Tibial artery (tissue), 4 donors: ENCODE data around the gene CYP3A4.
"Not testable (repeated sequence)": the region's sequence is repeated elsewhere in the genome, so short reads cannot be mapped to it uniquely, and the experiment has no call there.

Source experiments
- DNase-seq, 2 donors: peaks; one replicate each; pipeline ENCODE4 v3.0.0-alpha.2; 2019
- H3K27ac ChIP-seq, 2 donors: fragments of 200-600 bp; sonication (generic) in 1 of 2; 1 replicate in 1 of 2; 2 replicates in 1 of 2; pipeline ENCODE4 v1.5.1; 2018 to 2019; ENCODE audit warnings: mild to moderate bottlenecking in 1 of 2
- H3K27me3 ChIP-seq, 2 donors: fragments of 200-600 bp; sonication (generic) in 1 of 2; one replicate each; pipeline versions ENCODE4 v1.5.1 to v1.6.0; 2016 to 2019
- H3K36me3 ChIP-seq, 3 donors: fragments of 200-600 bp; sonication (generic) in 2 of 3; one replicate each; pipeline ENCODE4 v1.5.1; 2016 to 2019; ENCODE audit warnings: mild to moderate bottlenecking in 2 of 3
- H3K4me1 ChIP-seq, 4 donors: fragments of 200-600 bp; sonication (generic) in 2 of 4; 1 replicate in 3 of 4; 2 replicates in 1 of 4; pipeline ENCODE4 v1.5.1; 2016 to 2019
- H3K4me3 ChIP-seq, 2 donors: fragments of 200-600 bp; sonication (generic) in 1 of 2; 1 replicate in 1 of 2; 2 replicates in 1 of 2; pipeline ENCODE4 v1.5.1; 2018 to 2019; ENCODE audit warnings: mild to moderate bottlenecking in 2 of 2
- H3K9me3 ChIP-seq, 3 donors: fragments of 200-600 bp; sonication (generic) in 1 of 3; one replicate each; pipeline ENCODE4 v1.5.1; 2016 to 2019
- intact Hi-C: fragments of 100-400 bp; cut with DNase I; formaldehyde crosslinking; loops from one replicate; pipeline ENCODE4 v1.15.0; 2023; ENCODE audit warnings: low total_unique reads
- TF ChIP-seq, protein P1 (sequence below), 2 experiments: fragments of 200-600 bp in 1 of 2; fragments of 450-650 bp in 1 of 2; IDR thresholded peaks; one replicate each; pipeline ENCODE4 v1.5.1; 2017 to 2019; ENCODE audit warnings: antibody characterized with exemption in 2 of 2, mild to moderate bottlenecking in 1 of 2, moderate library complexity in 1 of 2

CYP3A4 gene

GRCh38 chr7:99729486-99730237 is 54.3 kb downstream of the CYP3A4 start:
- Histone ChIP-seq H3K27ac (no peak overlapping the region), H3K27me3 (no peaks in the 10 kb centered on the region), H3K9me3 (no peaks in the 10 kb centered on the region), H3K4me3 (no peak overlapping the region), H3K36me3 (no peaks in the 10 kb centered on the region), H3K4me1 (no peaks in the 10 kb centered on the region)
- no peak for DNase-seq
- intact Hi-C loops: no loop called here
- TF ChIP-seq, protein P1, sequence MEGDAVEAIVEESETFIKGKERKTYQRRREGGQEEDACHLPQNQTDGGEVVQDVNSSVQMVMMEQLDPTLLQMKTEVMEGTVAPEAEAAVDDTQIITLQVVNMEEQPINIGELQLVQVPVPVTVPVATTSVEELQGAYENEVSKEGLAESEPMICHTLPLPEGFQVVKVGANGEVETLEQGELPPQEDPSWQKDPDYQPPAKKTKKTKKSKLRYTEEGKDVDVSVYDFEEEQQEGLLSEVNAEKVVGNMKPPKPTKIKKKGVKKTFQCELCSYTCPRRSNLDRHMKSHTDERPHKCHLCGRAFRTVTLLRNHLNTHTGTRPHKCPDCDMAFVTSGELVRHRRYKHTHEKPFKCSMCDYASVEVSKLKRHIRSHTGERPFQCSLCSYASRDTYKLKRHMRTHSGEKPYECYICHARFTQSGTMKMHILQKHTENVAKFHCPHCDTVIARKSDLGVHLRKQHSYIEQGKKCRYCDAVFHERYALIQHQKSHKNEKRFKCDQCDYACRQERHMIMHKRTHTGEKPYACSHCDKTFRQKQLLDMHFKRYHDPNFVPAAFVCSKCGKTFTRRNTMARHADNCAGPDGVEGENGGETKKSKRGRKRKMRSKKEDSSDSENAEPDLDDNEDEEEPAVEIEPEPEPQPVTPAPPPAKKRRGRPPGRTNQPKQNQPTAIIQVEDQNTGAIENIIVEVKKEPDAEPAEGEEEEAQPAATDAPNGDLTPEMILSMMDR (IDR thresholded peaks at IDR 0.05): no peak

DNA sequence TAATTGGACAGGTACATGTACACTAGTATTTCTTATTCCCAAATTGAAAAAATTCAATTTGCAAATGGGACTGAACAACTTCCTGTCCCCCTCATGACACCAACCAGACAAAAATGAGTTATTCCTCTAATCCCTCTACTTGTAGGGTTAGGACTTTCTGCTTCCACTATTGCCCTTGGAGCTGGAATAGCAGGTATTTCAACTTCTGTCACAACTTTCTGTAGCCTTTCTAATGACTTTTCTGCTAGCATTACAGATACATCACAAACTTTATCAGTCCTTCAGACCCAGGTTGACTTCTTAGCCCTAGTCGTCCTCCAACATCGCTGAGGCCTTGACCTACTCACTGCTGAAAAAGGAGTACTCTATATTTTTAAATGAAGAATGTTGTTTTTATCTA is 55.4 kb downstream of the CYP3A4 start:
- H3K36me3 ChIP-seq: no peaks in the 10 kb centered on the region
- H3K27ac ChIP-seq: no peak overlapping the region
- H3K9me3 ChIP-seq: no peaks in the 10 kb centered on the region
- DNase-seq: no peak
- TF ChIP-seq, protein P1 (IDR thresholded peaks at IDR 0.05): no peak
- H3K27me3 ChIP-seq: no peaks in the 10 kb centered on the region
- H3K4me3 ChIP-seq: no peak overlapping the region
- intact Hi-C loops: no loop called here
- no peaks in the 10 kb centered on the region for H3K4me1 ChIP-seq

DNA sequence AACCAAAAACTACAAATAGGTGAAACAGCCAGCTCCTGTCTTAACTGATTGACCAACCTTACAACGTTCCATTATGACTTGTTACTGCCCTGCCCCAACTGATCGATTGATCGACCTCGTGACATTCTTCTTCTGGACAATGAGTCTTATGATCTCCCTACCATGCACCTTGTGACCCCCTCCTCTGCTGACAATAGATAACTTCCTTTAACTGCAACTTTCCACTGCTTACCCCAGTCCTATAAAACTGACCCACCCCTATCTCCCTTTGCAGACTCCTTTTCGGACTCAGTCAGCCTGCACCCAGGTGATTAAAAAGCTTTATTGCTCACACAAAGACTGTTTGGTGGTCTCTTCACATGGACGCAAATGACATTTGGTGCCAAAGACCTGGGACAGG is 60.8 kb downstream of the CYP3A4 start:
- intact Hi-C loops, H3K27me3 ChIP-seq: not testable (repeated sequence)

DNA sequence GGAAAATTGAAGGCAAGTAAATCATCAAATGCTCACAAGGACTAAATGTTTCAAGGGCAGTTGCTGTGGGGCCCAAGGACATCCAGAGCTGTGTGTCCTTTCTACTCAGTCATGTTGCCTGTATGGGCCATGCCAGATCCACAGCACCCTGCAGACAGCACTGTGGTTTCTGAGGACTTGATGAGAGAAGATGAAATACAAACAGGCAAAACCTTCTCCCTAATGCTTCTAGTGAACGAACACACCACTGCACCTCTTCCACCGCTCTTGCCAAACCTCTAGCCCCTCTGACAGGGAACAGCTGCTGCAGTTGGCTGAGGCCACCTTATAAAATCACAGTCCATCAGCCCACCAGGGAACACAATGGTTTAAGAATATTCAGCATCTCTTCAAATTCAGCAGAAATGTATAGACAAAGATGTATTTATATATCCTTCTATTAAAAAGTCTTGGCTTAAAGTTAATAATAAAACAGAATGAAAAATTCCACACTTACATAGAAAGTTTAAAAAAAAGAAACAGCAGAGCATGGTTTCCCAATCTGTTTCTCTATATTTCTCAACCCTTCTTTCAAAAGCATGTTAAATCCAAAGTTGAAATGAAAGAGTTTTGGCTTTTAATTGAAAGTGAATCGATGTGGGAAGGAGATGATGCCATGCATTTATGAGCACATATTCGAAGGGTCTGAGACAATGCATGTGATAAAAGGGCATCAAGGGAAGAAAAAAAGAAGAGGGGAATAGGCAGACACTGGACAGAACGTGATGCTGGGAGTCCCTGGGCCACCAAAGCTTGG is 63.0 kb downstream of the CYP3A4 start:
- no peaks in the 10 kb centered on the region for H3K9me3 ChIP-seq
- TF ChIP-seq, protein P1 (IDR thresholded peaks at IDR 0.05): no peak
- no peak overlapping the region for H3K4me3 ChIP-seq
- H3K27me3 ChIP-seq: no peaks in the 10 kb centered on the region
- no peaks in the 10 kb centered on the region for H3K36me3 ChIP-seq
- H3K4me1 ChIP-seq: no peaks in the 10 kb centered on the region
- no peak overlapping the region for H3K27ac ChIP-seq
- intact Hi-C loops: no loop called here
- no peak for DNase-seq

More for the DNA sequence above, 60.8 kb downstream of the CYP3A4 start:
- DNase-seq, H3K9me3 ChIP-seq, H3K4me3 ChIP-seq, H3K27ac ChIP-seq, H3K4me1 ChIP-seq, H3K36me3 ChIP-seq: not testable (repeated sequence)

- H3K36me3 ChIP-seq: no peaks in the 10 kb centered on the region
- no peaks in the 10 kb centered on the region for H3K27me3 ChIP-seq
- H3K9me3 ChIP-seq: no peaks in the 10 kb centered on the region
- intact Hi-C loops: no loop called here
- no peak overlapping the region for H3K27ac ChIP-seq
- H3K4me3 ChIP-seq: no peak overlapping the region
- TF ChIP-seq, protein P1 (IDR thresholded peaks at IDR 0.05): no peak
- DNase-seq: no peak
- no peaks in the 10 kb centered on the region for H3K4me1 ChIP-seq
Measured at GRCh38 chr7:99719996-99720769, 63.8 kb downstream of the CYP3A4 start.
